K562 (cell line): Measurements from ENCODE around the gene LYZL6. TPM values are rescaled to one million over a fixed set of nuclear protein-coding genes. Genes with fewer than 3 reads are reported as not detected.

Experiments
- CXXC5 ChIP-seq: fragments of 250-450 bp; sonication (Bioruptor Pico); IDR thresholded peaks from 2 replicates; pipeline ENCODE4 v1.8.0; 2022; ENCODE audit warnings: inconsistent platforms, mild to moderate bottlenecking, moderate library complexity
- HSF4 ChIP-seq: fragments of 250-450 bp; sonication (Bioruptor Pico); IDR thresholded peaks from 2 replicates; pipeline ENCODE4 v2.1.2; 2022; ENCODE audit warnings: mild to moderate bottlenecking, moderate library complexity, borderline replicate concordance
- SMARCB1 ChIP-seq: IDR thresholded peaks from 2 replicates; pipeline ENCODE4 v1.6.1; 2011; ENCODE audit warnings: improper control_type of control experiment, low read depth; ENCODE audit not compliant: insufficient read length
- TBP ChIP-seq: optimal IDR thresholded peaks from 2 replicates; pipeline ENCODE3; 2011; ENCODE audit warnings: low read depth, low read length, improper control_type of control experiment
- TCF7L2 ChIP-seq: fragments of 150-350 bp; IDR thresholded peaks from 2 replicates; pipeline ENCODE4 v1.6.1; 2016; ENCODE audit warnings: low read depth, mild to moderate bottlenecking, low read length, moderate library complexity
- ZNF3 ChIP-seq: fragments of 250-450 bp; sonication (Bioruptor Pico); IDR thresholded peaks from 2 replicates; pipeline ENCODE4 v1.5.0; 2021; ENCODE audit warnings: mild to moderate bottlenecking, moderate library complexity
- ZNF324 ChIP-seq: fragments of 250-450 bp; sonication (Bioruptor Pico); IDR thresholded peaks from 2 replicates; pipeline ENCODE4 v1.4.0; 2020; ENCODE audit warnings: mild to moderate bottlenecking
- ZNF408 ChIP-seq: fragments of 250-450 bp; sonication (Bioruptor Pico); IDR thresholded peaks from 2 replicates; pipeline ENCODE4 v1.4.0; 2020; ENCODE audit warnings: low read depth, mild to moderate bottlenecking, moderate library complexity
- polyA plus RNA-seq, 8 experiments: library from polyadenylated mRNA; depleted of rRNA in 4 of 8; stranded (reverse) in 5 of 8; unstranded in 3 of 8; fragments of >200 nt; fragmentation: Nextera tagmentation in 2 of 8; fragmentation: Illumina TruSeq in 1 of 8; extraction: Ambion mirVana in 2 of 8; extraction: Trizol in 1 of 8; gene quantifications; 2 replicates each; pipeline versions ENCODE4 v1.2.1 to v1.2.3, GENCODE V29; 2011 to 2014; ENCODE audit warnings: inconsistent platforms in 1 of 8, missing spikeins in 1 of 8
- total RNA-seq, 7 experiments: library from RNA; depleted of rRNA in 6 of 7; stranded (reverse); fragments of >200 nt in 6 of 7; fragmentation: Illumina TruSeq in 2 of 7; extraction: Trizol in 2 of 7; gene quantifications; 2 replicates each; pipeline versions ENCODE4 v1.2.1 to v1.2.3, GENCODE V29; 2011 to 2021; ENCODE audit warnings: low replicate concordance in 1 of 7
- TF ChIP-seq, protein P1 (sequence below): fragments of 200-800 bp; sonication (Bioruptor generic); IDR thresholded peaks from 2 replicates; pipeline ENCODE4 v1.6.1; 2017; ENCODE audit warnings: missing genetic modification characterization, missing compliant biosample characterization
- TF ChIP-seq, protein P2 (sequence below): fragments of 450-650 bp; IDR thresholded peaks from 2 replicates; pipeline ENCODE4 v1.6.1; 2016; ENCODE audit warnings: borderline replicate concordance
- TF ChIP-seq, protein P3 (sequence below): fragments of 250-450 bp; sonication (Bioruptor Pico); IDR thresholded peaks from 2 replicates; pipeline ENCODE4 v1.8.0; 2021; ENCODE audit warnings: moderate library complexity, mild to moderate bottlenecking, inconsistent platforms

LYZL6 gene
- total and polyA plus RNA-seq, 9 of the 15 experiments (the other 6 are each of a cell fraction or from before 2014, with no cell fraction given), result not detected

DNA sequence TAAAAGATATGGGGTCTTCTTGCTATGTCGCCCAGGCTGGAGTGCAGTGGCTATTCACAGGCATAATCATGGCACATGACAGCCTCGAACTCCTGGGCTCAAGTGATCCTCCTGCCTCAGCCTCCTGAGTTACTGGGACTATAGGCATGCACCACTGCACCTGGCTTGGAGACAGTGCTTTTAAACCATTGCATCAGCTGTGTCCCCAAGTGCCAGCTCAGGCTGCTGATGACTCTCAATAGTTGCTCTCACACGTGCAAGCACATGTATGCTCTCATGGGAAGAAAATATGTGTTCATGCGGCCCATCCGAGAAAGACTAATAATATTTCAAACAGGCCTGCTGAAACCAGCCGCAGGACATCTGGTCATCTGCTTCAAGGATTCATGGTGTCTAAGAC is 29.0 kb upstream of the LYZL6 start (continued):
- TF ChIP-seq, protein P1, sequence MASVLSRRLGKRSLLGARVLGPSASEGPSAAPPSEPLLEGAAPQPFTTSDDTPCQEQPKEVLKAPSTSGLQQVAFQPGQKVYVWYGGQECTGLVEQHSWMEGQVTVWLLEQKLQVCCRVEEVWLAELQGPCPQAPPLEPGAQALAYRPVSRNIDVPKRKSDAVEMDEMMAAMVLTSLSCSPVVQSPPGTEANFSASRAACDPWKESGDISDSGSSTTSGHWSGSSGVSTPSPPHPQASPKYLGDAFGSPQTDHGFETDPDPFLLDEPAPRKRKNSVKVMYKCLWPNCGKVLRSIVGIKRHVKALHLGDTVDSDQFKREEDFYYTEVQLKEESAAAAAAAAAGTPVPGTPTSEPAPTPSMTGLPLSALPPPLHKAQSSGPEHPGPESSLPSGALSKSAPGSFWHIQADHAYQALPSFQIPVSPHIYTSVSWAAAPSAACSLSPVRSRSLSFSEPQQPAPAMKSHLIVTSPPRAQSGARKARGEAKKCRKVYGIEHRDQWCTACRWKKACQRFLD, result no peak
- no peak for TF ChIP-seq SMARCB1
- TF ChIP-seq ZNF324 (CRISPR knock-in tag), result no peak
- no peak for TF ChIP-seq ZNF408 (CRISPR knock-in tag)
- no peak for TF ChIP-seq ZNF3 (CRISPR knock-in tag)
- TF ChIP-seq TBP, result no peak
- TF ChIP-seq HSF4, result no peak
- TF ChIP-seq TCF7L2, result no peak
- no peak for TF ChIP-seq CXXC5 (CRISPR knock-in tag)
- TF ChIP-seq, protein P2, sequence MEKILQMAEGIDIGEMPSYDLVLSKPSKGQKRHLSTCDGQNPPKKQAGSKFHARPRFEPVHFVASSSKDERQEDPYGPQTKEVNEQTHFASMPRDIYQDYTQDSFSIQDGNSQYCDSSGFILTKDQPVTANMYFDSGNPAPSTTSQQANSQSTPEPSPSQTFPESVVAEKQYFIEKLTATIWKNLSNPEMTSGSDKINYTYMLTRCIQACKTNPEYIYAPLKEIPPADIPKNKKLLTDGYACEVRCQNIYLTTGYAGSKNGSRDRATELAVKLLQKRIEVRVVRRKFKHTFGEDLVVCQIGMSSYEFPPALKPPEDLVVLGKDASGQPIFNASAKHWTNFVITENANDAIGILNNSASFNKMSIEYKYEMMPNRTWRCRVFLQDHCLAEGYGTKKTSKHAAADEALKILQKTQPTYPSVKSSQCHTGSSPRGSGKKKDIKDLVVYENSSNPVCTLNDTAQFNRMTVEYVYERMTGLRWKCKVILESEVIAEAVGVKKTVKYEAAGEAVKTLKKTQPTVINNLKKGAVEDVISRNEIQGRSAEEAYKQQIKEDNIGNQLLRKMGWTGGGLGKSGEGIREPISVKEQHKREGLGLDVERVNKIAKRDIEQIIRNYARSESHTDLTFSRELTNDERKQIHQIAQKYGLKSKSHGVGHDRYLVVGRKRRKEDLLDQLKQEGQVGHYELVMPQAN, result no peak
- TF ChIP-seq, protein P3, sequence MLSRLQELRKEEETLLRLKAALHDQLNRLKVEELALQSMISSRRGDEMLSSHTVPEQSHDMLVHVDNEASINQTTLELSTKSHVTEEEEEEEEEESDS, result no peak
